Neural crest cell (in vitro differentiated cells): ENCODE results near the gene GSE1. TPM values are rescaled to one million over a fixed set of nuclear protein-coding genes. Genes with fewer than 3 reads are reported as not detected.

Source experiments
- DNase-seq: peaks from one replicate; pipeline ENCODE4 v3.0.0; 2021; ENCODE audit warnings: low read depth, mixed read lengths, low spot score
- H3K27ac Mint-ChIP-seq: one replicate; pipeline ENCODE4 v1.8.0; 2021; ENCODE audit warnings: mild to moderate bottlenecking, mixed read lengths; ENCODE audit not compliant: unreplicated experiment
- H3K27me3 Mint-ChIP-seq: 2 replicates; pipeline ENCODE4 v1.8.0; 2021; ENCODE audit warnings: low read depth, mild to moderate bottlenecking, mixed read lengths
- H3K36me3 Mint-ChIP-seq: 2 replicates; pipeline ENCODE4 v1.8.0; 2021; ENCODE audit warnings: low read depth, mild to moderate bottlenecking, mixed read lengths
- H3K4me1 Mint-ChIP-seq: 2 replicates; pipeline ENCODE4 v1.8.0; 2021; ENCODE audit warnings: mixed read lengths
- H3K4me3 Mint-ChIP-seq: one replicate; pipeline ENCODE4 v1.8.0; 2021; ENCODE audit warnings: mild to moderate bottlenecking, mixed read lengths
- H3K9me3 Mint-ChIP-seq: 2 replicates; pipeline ENCODE4 v1.8.0; 2021; ENCODE audit warnings: mixed read lengths
- CTCF ChIP-seq: fragments of 200-600 bp; sonication (generic); conservative IDR thresholded peaks from 2 replicates; pipeline ENCODE4 v1.5.0; 2021; ENCODE audit warnings: antibody characterized with exemption, mild to moderate bottlenecking
- total RNA-seq: library from RNA; stranded (reverse); gene quantifications from 2 replicates; pipeline ENCODE4 v1.2.1, GENCODE V29; 2021

The GSE1 gene
- total RNA-seq, 1 donor from 2014 or later: 27.3 TPM

- peaks cover 29% of the 10 kb centered on the region for H3K4me1 Mint-ChIP-seq
- peaks cover 3% of the 10 kb centered on the region for H3K36me3 Mint-ChIP-seq
- TF ChIP-seq CTCF: no peak
- H3K27me3 Mint-ChIP-seq: no peaks in the 10 kb centered on the region
- no peak for DNase-seq
- no peak overlapping the region for H3K27ac Mint-ChIP-seq
- H3K4me3 Mint-ChIP-seq: peak overlapping the region; percentile 75
- H3K9me3 Mint-ChIP-seq: no peaks in the 10 kb centered on the region
These were observed 77.4 kb downstream of the GSE1 start for GRCh38 chr16:85690469-85691064.

- H3K36me3 Mint-ChIP-seq: no peaks in the 10 kb centered on the region
- H3K4me3 Mint-ChIP-seq: no peak overlapping the region
- no peak for TF ChIP-seq CTCF
- H3K4me1 Mint-ChIP-seq: peaks cover 3% of the 10 kb centered on the region
- no peak for DNase-seq
- no peaks in the 10 kb centered on the region for H3K9me3 Mint-ChIP-seq
- no peak overlapping the region for H3K27ac Mint-ChIP-seq
- peaks cover 3% of the 10 kb centered on the region for H3K27me3 Mint-ChIP-seq
These were observed 82.3 kb downstream of the GSE1 start for GRCh38 chr16:85695196-85696128.

GRCh38 chr16:85696781-85697180 lies 83.7 kb downstream of the GSE1 start:
- Mint-ChIP-seq H3K4me1 (no peaks in the 10 kb centered on the region), H3K36me3 (no peaks in the 10 kb centered on the region), H3K27me3 (peaks cover 3% of the 10 kb centered on the region), H3K27ac (no peak overlapping the region), H3K4me3 (no peak overlapping the region), H3K9me3 (no peaks in the 10 kb centered on the region)
- no peak for TF ChIP-seq CTCF
- DNase-seq: no peak

- no peaks in the 10 kb centered on the region for H3K36me3 Mint-ChIP-seq
- no peaks in the 10 kb centered on the region for H3K9me3 Mint-ChIP-seq
- no peak overlapping the region for H3K27ac Mint-ChIP-seq
- H3K27me3 Mint-ChIP-seq: peaks cover 3% of the 10 kb centered on the region
- no peak overlapping the region for H3K4me3 Mint-ChIP-seq
- no peak for TF ChIP-seq CTCF
- DNase-seq: no peak
- no peaks in the 10 kb centered on the region for H3K4me1 Mint-ChIP-seq
These were observed 84.3 kb downstream of the GSE1 start for GRCh38 chr16:85697431-85697830.

- no peaks in the 10 kb centered on the region for H3K9me3 Mint-ChIP-seq
- H3K27me3 Mint-ChIP-seq: peaks cover 3% of the 10 kb centered on the region
- H3K4me1 Mint-ChIP-seq: no peaks in the 10 kb centered on the region
- no peaks in the 10 kb centered on the region for H3K36me3 Mint-ChIP-seq
- no peak for DNase-seq
- H3K4me3 Mint-ChIP-seq: no peak overlapping the region
- H3K27ac Mint-ChIP-seq: no peak overlapping the region
- TF ChIP-seq CTCF: no peak
These were observed 85.4 kb downstream of the GSE1 start for GRCh38 chr16:85698459-85698891.
